ENCODE data around the gene JAG1. TPM values are rescaled to one million over a fixed set of nuclear protein-coding genes. Genes with fewer than 3 reads are reported as not detected.

JAG1 gene
- total RNA-seq, 4 donors from 2014 or later: 30.7 to 41.9 (median 36.3) TPM

DNA sequence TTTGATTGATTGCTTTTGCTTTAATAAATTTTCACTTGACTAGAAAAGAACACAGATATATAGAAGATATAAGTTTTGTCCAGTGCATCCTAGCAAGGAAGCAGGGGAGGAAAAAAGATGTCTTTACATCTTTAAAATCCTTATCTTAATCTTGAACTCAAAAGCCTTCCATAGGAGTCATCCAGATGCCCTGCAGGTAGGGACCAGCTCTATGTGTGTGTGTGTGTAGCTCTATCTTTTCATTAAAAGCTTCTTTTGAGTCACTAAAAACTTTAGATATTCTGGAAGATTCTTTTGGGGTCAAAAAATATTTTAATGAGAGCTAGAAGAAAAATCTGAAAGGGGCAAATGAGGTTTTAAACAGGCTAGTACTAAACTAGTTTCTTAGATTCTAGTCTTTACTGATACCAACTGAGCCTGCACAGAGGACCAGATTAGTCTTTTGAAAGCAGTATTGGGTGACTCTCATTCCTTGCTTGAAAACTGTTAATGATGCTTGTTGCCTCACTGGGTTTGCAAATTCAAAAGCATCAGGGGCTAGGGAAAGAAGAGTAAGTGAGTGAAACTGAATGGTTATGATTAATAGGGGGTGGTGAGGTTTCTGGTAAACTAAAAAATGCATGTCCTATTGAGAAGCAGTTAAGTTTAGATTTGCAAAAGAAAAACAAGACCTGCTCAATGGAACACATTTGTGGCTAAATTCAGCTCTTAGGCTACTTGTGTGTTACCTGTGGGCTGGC is 40.6 kb upstream of the JAG1 start:
- TF ChIP-seq POLR2AphosphoS5 (IDR thresholded peaks at IDR 0.05) (no peak), POLR2A (IDR thresholded peaks at IDR 0.05; ENCODE audit: low read depth) (no peak), EP300 (IDR thresholded peaks at IDR 0.05) (no peak)
- TF ChIP-seq, protein P1, sequence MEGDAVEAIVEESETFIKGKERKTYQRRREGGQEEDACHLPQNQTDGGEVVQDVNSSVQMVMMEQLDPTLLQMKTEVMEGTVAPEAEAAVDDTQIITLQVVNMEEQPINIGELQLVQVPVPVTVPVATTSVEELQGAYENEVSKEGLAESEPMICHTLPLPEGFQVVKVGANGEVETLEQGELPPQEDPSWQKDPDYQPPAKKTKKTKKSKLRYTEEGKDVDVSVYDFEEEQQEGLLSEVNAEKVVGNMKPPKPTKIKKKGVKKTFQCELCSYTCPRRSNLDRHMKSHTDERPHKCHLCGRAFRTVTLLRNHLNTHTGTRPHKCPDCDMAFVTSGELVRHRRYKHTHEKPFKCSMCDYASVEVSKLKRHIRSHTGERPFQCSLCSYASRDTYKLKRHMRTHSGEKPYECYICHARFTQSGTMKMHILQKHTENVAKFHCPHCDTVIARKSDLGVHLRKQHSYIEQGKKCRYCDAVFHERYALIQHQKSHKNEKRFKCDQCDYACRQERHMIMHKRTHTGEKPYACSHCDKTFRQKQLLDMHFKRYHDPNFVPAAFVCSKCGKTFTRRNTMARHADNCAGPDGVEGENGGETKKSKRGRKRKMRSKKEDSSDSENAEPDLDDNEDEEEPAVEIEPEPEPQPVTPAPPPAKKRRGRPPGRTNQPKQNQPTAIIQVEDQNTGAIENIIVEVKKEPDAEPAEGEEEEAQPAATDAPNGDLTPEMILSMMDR (IDR thresholded peaks at IDR 0.05): no peak
- H3K4me1 ChIP-seq: peaks cover 0 to 11% (median 0%) of the 10 kb centered on the region in 4 donors
- no peak for DNase-seq (ENCODE audit: extremely low spot score)
- H3K27ac ChIP-seq (replicated peaks in 1 of 4): no peak overlapping the region
- no peaks in the 10 kb centered on the region for H3K9me3 ChIP-seq
- H3K36me3 ChIP-seq: no peaks in the 10 kb centered on the region
- intact Hi-C loops (cut with DNase I): no loop called here
- peaks cover 0 to 6% (median 0%) of the 10 kb centered on the region in 4 donors for H3K27me3 ChIP-seq
- no peak overlapping the region for H3K4me3 ChIP-seq

GRCh38 chr20:10713161-10713560 is 39.4 kb upstream of the JAG1 start:
- 58% methylated on average over 2 of the region's 2 CpGs for WGBS

GRCh38 chr20:10711903-10712451 is 38.2 kb upstream of the JAG1 start:
- 66% methylated on average over 5 of the region's 5 CpGs for WGBS
- Histone ChIP-seq H3K4me3 (no peak overlapping the region), H3K4me1 (peaks cover 0 to 10% (median 0%) of the 10 kb centered on the region in 4 donors), H3K36me3 (no peaks in the 10 kb centered on the region), H3K27me3 (no peaks in the 10 kb centered on the region), H3K27ac (replicated peaks in 1 of 4) (no peak overlapping the region), H3K9me3 (no peaks in the 10 kb centered on the region)
- intact Hi-C loops (cut with DNase I): no loop called here
- TF ChIP-seq POLR2A (IDR thresholded peaks at IDR 0.05; ENCODE audit: low read depth) (no peak), EP300 (IDR thresholded peaks at IDR 0.05) (no peak), POLR2AphosphoS5 (IDR thresholded peaks at IDR 0.05) (no peak)
- TF ChIP-seq, protein P1 (IDR thresholded peaks at IDR 0.05): no peak
- DNase-seq (ENCODE audit: extremely low spot score): no peak

More at GRCh38 chr20:10713161-10713560, 39.4 kb upstream of the JAG1 start:
- H3K4me1 ChIP-seq: peaks cover 0 to 11% (median 0%) of the 10 kb centered on the region in 4 donors
- no peaks in the 10 kb centered on the region for H3K27me3 ChIP-seq
- intact Hi-C loops (cut with DNase I): no loop called here
- no peak overlapping the region for H3K27ac ChIP-seq (replicated peaks in 1 of 4)
- no peaks in the 10 kb centered on the region for H3K9me3 ChIP-seq
- TF ChIP-seq, protein P1 (IDR thresholded peaks at IDR 0.05): no peak
- TF ChIP-seq POLR2A (IDR thresholded peaks at IDR 0.05; ENCODE audit: low read depth): no peak
- TF ChIP-seq EP300 (IDR thresholded peaks at IDR 0.05): no peak
- no peak for TF ChIP-seq POLR2AphosphoS5 (IDR thresholded peaks at IDR 0.05)
- H3K4me3 ChIP-seq: no peak overlapping the region
- H3K36me3 ChIP-seq: no peaks in the 10 kb centered on the region
- DNase-seq (ENCODE audit: extremely low spot score): no peak

GRCh38 chr20:10710991-10711775 is 37.4 kb upstream of the JAG1 start:
- WGBS: 83% methylated on average over 6 of the region's 6 CpGs
- intact Hi-C loops (cut with DNase I): no loop called here
- no peaks in the 10 kb centered on the region for H3K9me3 ChIP-seq
- H3K27ac ChIP-seq (replicated peaks in 1 of 4): no peak overlapping the region
- DNase-seq (ENCODE audit: extremely low spot score): no peak
- H3K4me1 ChIP-seq: peaks cover 0 to 2% (median 0%) of the 10 kb centered on the region in 4 donors
- no peak overlapping the region for H3K4me3 ChIP-seq
- TF ChIP-seq POLR2A (IDR thresholded peaks at IDR 0.05; ENCODE audit: low read depth) (no peak), POLR2AphosphoS5 (IDR thresholded peaks at IDR 0.05) (no peak), EP300 (IDR thresholded peaks at IDR 0.05) (no peak)
- TF ChIP-seq, protein P1 (IDR thresholded peaks at IDR 0.05): no peak
- no peaks in the 10 kb centered on the region for H3K27me3 ChIP-seq
- H3K36me3 ChIP-seq: no peaks in the 10 kb centered on the region

All from esophagus muscularis mucosa (tissue), 4 donors.